HG02973 (cell line): Measurements from ENCODE around the gene FAM3C.
A peak's percentile ranks its signal among the peaks of the same experiment; 100 is the strongest.

Experiments
- ATAC-seq: cut with Tn5 transposase; IDR thresholded peaks from one replicate; pipeline ENCODE4 v1.9.1; 2021; ENCODE audit warnings: moderate library complexity; ENCODE audit not compliant: unreplicated experiment

The FAM3C gene

DNA sequence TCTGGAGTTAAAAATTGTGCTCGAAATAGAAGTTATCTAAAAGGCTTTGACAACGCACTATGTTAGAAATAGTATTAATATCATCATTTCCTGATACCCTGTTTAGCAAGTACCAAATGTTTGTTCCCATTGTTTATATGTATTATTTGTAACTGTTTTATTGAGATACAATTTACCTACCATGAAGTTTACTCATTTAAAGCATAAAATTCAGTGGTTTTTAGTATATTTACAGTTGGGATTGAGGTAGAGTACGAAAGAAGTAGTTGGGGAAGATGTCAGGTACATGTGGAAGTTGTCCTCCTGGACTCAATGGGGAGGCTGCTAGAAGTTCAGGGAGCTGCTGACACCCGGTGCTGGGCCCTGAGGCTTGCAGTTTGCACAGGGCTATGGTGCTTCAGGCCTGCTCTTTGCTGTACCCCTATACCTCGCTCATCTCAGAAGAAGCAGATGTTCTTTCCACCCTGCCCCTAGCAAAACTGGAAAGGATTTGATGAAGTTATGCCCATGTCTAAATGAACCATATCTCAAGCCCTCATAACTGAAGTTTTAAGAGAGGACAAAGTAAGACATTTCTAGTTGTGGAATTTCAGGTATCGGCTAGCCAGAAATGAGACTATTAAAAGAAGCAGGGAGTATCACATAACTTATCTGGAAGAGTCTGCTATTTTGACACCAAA lies 92.5 kb downstream of the FAM3C start:
- ATAC-seq = no peak

GRCh38 chr7:121302214-121302745 lies 93.8 kb downstream of the FAM3C start:
- peak; percentile 98 for ATAC-seq

- no peak for ATAC-seq
Measured at GRCh38 chr7:121301446-121302213, 94.5 kb downstream of the FAM3C start.

DNA sequence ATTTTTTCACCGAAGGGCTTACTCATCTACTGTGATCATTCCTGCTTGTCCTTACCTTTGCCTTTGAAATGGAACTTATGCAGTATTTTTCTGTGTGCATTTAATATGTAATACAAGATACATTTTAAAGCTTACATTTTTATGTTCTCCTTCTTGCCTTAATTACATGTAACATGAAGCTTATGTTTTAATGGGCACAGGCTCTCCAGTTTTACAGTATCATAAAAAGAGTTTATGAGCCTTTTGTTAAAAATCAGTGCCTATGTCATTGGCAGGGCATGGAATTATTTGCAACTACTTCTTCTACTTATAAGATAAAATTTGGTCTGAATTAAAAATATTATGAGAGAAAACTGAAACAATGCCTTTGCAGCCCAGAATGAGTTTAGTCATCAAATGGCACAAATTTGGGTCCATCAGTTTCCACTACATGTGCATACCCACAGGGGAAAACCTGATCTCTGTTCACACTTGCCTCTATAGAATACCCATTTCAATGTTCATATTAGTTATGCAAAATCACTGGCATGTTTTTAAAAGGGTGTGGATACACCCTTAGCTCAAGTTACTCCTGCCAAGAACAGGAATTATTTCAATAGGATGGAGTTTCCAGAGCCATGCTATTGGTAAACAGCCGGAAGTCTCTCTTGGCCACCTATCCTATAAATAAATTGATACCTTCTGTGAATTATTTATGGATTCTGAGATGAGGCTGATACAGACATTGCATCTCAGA lies 95.3 kb downstream of the FAM3C start:
- no peak for ATAC-seq
